ENCODE data around the gene ZNF790.
"Not testable (repeated sequence)": the region's sequence is repeated elsewhere in the genome, so short reads cannot be mapped to it uniquely, and the experiment has no call there.

The ZNF790 gene

GRCh38 chr19:36837906-36838783 lies at the start of gene ZNF790:
TSS of gene ZNF790 (minus strand) at chr19:36838387. CDS start at chr19:36825619, 12,768 bp downstream.
- peak; percentile 55 to 74 (median 64) for DNase-seq (ENCODE audit: low read depth in 4 of 4, low spot score in 1 of 4)

GRCh38 chr19:36876993-36877938 lies 39.1 kb upstream of the ZNF790 start:
- DNase-seq (ENCODE audit: low read depth in 4 of 4, low spot score in 1 of 4), result no peak

GRCh38 chr19:36851898-36852297 lies 13.7 kb upstream of the ZNF790 start:
- DNase-seq (ENCODE audit: low read depth in 4 of 4, low spot score in 1 of 4), result no peak

- DNase-seq (ENCODE audit: low read depth in 4 of 4, low spot score in 1 of 4), result peak; percentile 50 to 76 (median 72)
These were observed 12.6 kb upstream of the ZNF790 start, which contains the start of gene ZNF345 for GRCh38 chr19:36850559-36851442. TSS of gene ZNF345 (plus strand) at chr19:36850876. CDS start at chr19:36876831, 25,955 bp downstream.

- peak; percentile 68 to 83 (median 74) for DNase-seq (ENCODE audit: low read depth in 4 of 4, low spot score in 1 of 4)
These were observed 11.7 kb upstream of the ZNF790 start for GRCh38 chr19:36849701-36850558.

- DNase-seq (ENCODE audit: low read depth in 4 of 4, low spot score in 1 of 4), result no peak
These were observed 9.8 kb upstream of the ZNF790 start for GRCh38 chr19:36847968-36848367.

- DNase-seq (ENCODE audit: low read depth in 4 of 4, low spot score in 1 of 4), result no peak
These were observed 667 bp upstream of the ZNF790 start for GRCh38 chr19:36838784-36839324.

- DNase-seq (ENCODE audit: low read depth in 4 of 4, low spot score in 1 of 4), result no peak
These were observed 846 bp downstream of the ZNF790 start for GRCh38 chr19:36837176-36837905.

GRCh38 chr19:36833430-36833829 lies 4.8 kb downstream of the ZNF790 start:
- no peak for DNase-seq (ENCODE audit: low read depth in 4 of 4, low spot score in 1 of 4)

- DNase-seq (ENCODE audit: low read depth in 4 of 4, low spot score in 1 of 4), result no peak
These were observed 16.4 kb downstream of the ZNF790 start for GRCh38 chr19:36821758-36822157.

GRCh38 chr19:36819130-36819630 lies 19.0 kb downstream of the ZNF790 start:
- no peak for DNase-seq (ENCODE audit: low read depth in 4 of 4, low spot score in 1 of 4)

- no peak for DNase-seq (ENCODE audit: low read depth in 4 of 4, low spot score in 1 of 4)
These were observed 31.2 kb downstream of the ZNF790 start for GRCh38 chr19:36807029-36807428.

- DNase-seq (ENCODE audit: low read depth in 4 of 4, low spot score in 1 of 4), result no peak
These were observed 32.8 kb downstream of the ZNF790 start for GRCh38 chr19:36805364-36805763.

GRCh38 chr19:36797786-36798108 lies 40.4 kb downstream of the ZNF790 start:
- no peak for DNase-seq (ENCODE audit: low read depth in 4 of 4, low spot score in 1 of 4)

- no peak for DNase-seq (ENCODE audit: low read depth in 4 of 4, low spot score in 1 of 4)
These were observed 41.5 kb downstream of the ZNF790 start for GRCh38 chr19:36796714-36796992.

GRCh38 chr19:36791420-36792141 lies 46.6 kb downstream of the ZNF790 start:
- not testable (repeated sequence) for DNase-seq (ENCODE audit: low read depth in 4 of 4, low spot score in 1 of 4)

GRCh38 chr19:36775768-36776167 lies 62.4 kb downstream of the ZNF790 start:
- DNase-seq (ENCODE audit: low read depth in 4 of 4, low spot score in 1 of 4), result no peak

GRCh38 chr19:36773223-36773579 lies 65.0 kb downstream of the ZNF790 start:
- DNase-seq (ENCODE audit: low read depth in 4 of 4, low spot score in 1 of 4), result no peak

Data from stimulated activated CD4-positive, alpha-beta T cell treated with anti-CD3 and anti-CD28 coated beads, Interleukin-1b, Interleukin-23, amount 100 ng/mL, for 24 hours (primary cell).